ENCODE measurements around the gene C12orf50. TPM values are rescaled to one million over a fixed set of nuclear protein-coding genes. Genes with fewer than 3 reads are reported as not detected.

Gene C12orf50
- total and polyA plus RNA-seq, 9 of the 15 experiments (the other 6 are each of a cell fraction or from before 2014, with no cell fraction given): 0.07 to 0.14 (median 0.11) TPM; not detected in 6

DNA sequence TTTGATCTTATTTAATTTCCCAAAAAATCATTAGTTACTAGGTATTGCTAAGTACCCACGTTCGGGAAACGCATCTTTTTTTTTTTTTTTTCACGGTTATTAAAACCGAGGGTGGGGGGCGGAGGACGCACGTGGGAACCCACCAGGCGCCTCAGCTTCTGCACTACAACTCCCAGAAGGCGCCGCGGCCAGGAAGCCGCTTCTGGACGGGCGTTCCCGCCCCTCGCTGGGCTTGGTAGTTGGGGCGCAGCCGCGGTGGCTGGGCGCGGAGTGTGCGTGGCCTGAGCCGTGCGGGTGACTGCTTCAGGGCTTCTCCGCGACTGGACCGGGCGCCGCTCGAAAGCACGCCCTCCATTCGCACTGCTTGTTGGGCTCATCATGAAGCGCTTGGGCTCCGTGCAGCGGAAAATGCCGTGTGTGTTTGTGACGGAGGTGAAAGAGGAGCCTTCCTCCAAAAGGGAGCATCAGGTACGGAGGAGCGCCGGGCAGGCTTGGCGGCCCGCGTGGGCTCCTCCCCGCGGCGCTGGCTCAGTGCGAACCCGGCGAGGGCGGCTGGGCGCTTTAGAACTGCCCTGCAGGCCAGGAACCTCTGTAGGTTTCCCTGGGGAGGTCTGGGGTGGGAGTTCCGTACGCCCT lies 6.2 kb upstream of the C12orf50 start (continued):
- TF ChIP-seq, protein P1, sequence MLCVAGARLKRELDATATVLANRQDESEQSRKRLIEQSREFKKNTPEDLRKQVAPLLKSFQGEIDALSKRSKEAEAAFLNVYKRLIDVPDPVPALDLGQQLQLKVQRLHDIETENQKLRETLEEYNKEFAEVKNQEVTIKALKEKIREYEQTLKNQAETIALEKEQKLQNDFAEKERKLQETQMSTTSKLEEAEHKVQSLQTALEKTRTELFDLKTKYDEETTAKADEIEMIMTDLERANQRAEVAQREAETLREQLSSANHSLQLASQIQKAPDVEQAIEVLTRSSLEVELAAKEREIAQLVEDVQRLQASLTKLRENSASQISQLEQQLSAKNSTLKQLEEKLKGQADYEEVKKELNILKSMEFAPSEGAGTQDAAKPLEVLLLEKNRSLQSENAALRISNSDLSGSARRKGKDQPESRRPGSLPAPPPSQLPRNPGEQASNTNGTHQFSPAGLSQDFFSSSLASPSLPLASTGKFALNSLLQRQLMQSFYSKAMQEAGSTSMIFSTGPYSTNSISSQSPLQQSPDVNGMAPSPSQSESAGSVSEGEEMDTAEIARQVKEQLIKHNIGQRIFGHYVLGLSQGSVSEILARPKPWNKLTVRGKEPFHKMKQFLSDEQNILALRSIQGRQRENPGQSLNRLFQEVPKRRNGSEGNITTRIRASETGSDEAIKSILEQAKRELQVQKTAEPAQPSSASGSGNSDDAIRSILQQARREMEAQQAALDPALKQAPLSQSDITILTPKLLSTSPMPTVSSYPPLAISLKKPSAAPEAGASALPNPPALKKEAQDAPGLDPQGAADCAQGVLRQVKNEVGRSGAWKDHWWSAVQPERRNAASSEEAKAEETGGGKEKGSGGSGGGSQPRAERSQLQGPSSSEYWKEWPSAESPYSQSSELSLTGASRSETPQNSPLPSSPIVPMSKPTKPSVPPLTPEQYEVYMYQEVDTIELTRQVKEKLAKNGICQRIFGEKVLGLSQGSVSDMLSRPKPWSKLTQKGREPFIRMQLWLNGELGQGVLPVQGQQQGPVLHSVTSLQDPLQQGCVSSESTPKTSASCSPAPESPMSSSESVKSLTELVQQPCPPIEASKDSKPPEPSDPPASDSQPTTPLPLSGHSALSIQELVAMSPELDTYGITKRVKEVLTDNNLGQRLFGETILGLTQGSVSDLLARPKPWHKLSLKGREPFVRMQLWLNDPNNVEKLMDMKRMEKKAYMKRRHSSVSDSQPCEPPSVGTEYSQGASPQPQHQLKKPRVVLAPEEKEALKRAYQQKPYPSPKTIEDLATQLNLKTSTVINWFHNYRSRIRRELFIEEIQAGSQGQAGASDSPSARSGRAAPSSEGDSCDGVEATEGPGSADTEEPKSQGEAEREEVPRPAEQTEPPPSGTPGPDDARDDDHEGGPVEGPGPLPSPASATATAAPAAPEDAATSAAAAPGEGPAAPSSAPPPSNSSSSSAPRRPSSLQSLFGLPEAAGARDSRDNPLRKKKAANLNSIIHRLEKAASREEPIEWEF (CRISPR knock-in tag; IDR thresholded peaks at IDR 0.05): 0 out of 2 replicates have a peak, but pooled peaks have one; percentile 25
- TF ChIP-seq, protein P2, sequence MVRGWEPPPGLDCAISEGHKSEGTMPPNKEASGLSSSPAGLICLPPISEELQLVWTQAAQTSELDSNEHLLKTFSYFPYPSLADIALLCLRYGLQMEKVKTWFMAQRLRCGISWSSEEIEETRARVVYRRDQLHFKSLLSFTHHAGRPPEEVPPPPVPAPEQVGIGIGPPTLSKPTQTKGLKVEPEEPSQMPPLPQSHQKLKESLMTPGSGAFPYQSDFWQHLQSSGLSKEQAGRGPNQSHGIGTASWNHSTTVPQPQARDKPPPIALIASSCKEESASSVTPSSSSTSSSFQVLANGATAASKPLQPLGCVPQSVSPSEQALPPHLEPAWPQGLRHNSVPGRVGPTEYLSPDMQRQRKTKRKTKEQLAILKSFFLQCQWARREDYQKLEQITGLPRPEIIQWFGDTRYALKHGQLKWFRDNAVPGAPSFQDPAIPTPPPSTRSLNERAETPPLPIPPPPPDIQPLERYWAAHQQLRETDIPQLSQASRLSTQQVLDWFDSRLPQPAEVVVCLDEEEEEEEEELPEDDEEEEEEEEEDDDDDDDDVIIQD (CRISPR knock-in tag; IDR thresholded peaks at IDR 0.05): no peak
- TF ChIP-seq C11orf30 (IDR thresholded peaks at IDR 0.05; ENCODE audit: low read depth): 0 out of 2 replicates have a peak, but pooled peaks have one; percentile 9
- no peak for TF ChIP-seq NR2F6 (CRISPR knock-in tag; IDR thresholded peaks at IDR 0.05)
- peak; percentile 56; the same call in 1 of the 2 replicates for TF ChIP-seq MXI1 (IDR thresholded peaks at IDR 0.05; ENCODE audit: low read depth, low read length)
- TF ChIP-seq RHOXF2B (CRISPR knock-in tag; conservative IDR thresholded peaks at IDR 0.05): no peak
- no peak for TF ChIP-seq ZNF583 (CRISPR knock-in tag; IDR thresholded peaks at IDR 0.05)
- TF ChIP-seq SAP30 (IDR thresholded peaks at IDR 0.05; ENCODE audit: borderline replicate concordance, insufficient read depth, low read depth, low read length, poor library complexity, severe bottlenecking): peak; percentile 65
- no peak for TF ChIP-seq TAL1 (IDR thresholded peaks at IDR 0.05)
- TF ChIP-seq, protein P3, sequence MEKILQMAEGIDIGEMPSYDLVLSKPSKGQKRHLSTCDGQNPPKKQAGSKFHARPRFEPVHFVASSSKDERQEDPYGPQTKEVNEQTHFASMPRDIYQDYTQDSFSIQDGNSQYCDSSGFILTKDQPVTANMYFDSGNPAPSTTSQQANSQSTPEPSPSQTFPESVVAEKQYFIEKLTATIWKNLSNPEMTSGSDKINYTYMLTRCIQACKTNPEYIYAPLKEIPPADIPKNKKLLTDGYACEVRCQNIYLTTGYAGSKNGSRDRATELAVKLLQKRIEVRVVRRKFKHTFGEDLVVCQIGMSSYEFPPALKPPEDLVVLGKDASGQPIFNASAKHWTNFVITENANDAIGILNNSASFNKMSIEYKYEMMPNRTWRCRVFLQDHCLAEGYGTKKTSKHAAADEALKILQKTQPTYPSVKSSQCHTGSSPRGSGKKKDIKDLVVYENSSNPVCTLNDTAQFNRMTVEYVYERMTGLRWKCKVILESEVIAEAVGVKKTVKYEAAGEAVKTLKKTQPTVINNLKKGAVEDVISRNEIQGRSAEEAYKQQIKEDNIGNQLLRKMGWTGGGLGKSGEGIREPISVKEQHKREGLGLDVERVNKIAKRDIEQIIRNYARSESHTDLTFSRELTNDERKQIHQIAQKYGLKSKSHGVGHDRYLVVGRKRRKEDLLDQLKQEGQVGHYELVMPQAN (IDR thresholded peaks at IDR 0.05; ENCODE audit: borderline replicate concordance): 0 out of 2 replicates have a peak, but pooled peaks have one; percentile 65
